Activated CD4-positive, alpha-beta memory T cell treated with anti-CD3 and anti-CD28 coated beads, Interleukin-2, amount 10 ng/mL, durations not matched to agents 7 days and 5 days (primary cell): Measurements from ENCODE around the gene R3HDML. TPM values are rescaled to one million over a fixed set of nuclear protein-coding genes. Genes with fewer than 3 reads are reported as not detected.
A peak's percentile ranks its signal among the peaks of the same experiment; 100 is the strongest.

Experiments used
- CTCF ChIA-PET: fragments of 350-600 bp; sonication (Branson Sonifier 250); formaldehyde crosslinking; loops from one replicate; lab custom pipeline; 2021; ENCODE audit warnings: antibody characterized with exemption, inconsistent platforms; lab: Charles Lee
- POLR2A ChIA-PET: fragments of 350-600 bp; sonication (Branson Sonifier 250); formaldehyde crosslinking; loops from one replicate; lab custom pipeline; 2021; ENCODE audit warnings: antibody characterized with exemption; lab: Charles Lee
- DNase-seq: peaks from one replicate; pipeline ENCODE4 v3.0.0-alpha.2; 2020
- H3K27ac Mint-ChIP-seq: one replicate; pipeline ENCODE4 v1.8.0; 2021; ENCODE audit warnings: mild to moderate bottlenecking, mixed read lengths
- H3K27me3 Mint-ChIP-seq: one replicate; pipeline ENCODE4 v1.8.0; 2021; ENCODE audit warnings: mixed read lengths
- H3K36me3 Mint-ChIP-seq: one replicate; pipeline ENCODE4 v1.8.0; 2021; ENCODE audit warnings: low read depth, mixed read lengths
- H3K4me1 Mint-ChIP-seq: one replicate; pipeline ENCODE4 v1.8.0; 2021; ENCODE audit warnings: mixed read lengths
- H3K4me3 Mint-ChIP-seq: one replicate; pipeline ENCODE4 v1.8.0; 2021; ENCODE audit warnings: mild to moderate bottlenecking, mixed read lengths
- H3K9me3 Mint-ChIP-seq: one replicate; pipeline ENCODE4 v1.8.0; 2021; ENCODE audit warnings: mixed read lengths
- total RNA-seq, 2 experiments: library from RNA; stranded (reverse); gene quantifications; one replicate each; pipeline ENCODE4 v1.2.3, GENCODE V29; 2021

The R3HDML gene
- total RNA-seq, 2 experiments from 2014 or later = not detected

GRCh38 chr20:44357020-44357419 is 20.2 kb downstream of the R3HDML start:
- no peak for DNase-seq
- H3K9me3 Mint-ChIP-seq = no peaks in the 10 kb centered on the region
- no peaks in the 10 kb centered on the region for H3K36me3 Mint-ChIP-seq
- H3K4me3 Mint-ChIP-seq = no peak overlapping the region
- ChIA-PET CTCF (no interaction called here), POLR2A (no interaction called here)
- no peaks in the 10 kb centered on the region for H3K4me1 Mint-ChIP-seq
- H3K27ac Mint-ChIP-seq = no peak overlapping the region
- H3K27me3 Mint-ChIP-seq = peaks cover 14% of the 10 kb centered on the region

- Mint-ChIP-seq H3K36me3 (no peaks in the 10 kb centered on the region), H3K27me3 (peaks cover 14% of the 10 kb centered on the region), H3K27ac (no peak overlapping the region), H3K4me1 (no peaks in the 10 kb centered on the region), H3K9me3 (no peaks in the 10 kb centered on the region), H3K4me3 (no peak overlapping the region)
- POLR2A ChIA-PET = no interaction called here
- no peak for DNase-seq
- CTCF ChIA-PET = interaction anchor here (0.9 kb wide), 1 partner anchor 140 kb away, joined by 4 read pairs; no protein-coding TSS in a partner anchor
These were observed 20.8 kb downstream of the R3HDML start for GRCh38 chr20:44357555-44358125.

DNA sequence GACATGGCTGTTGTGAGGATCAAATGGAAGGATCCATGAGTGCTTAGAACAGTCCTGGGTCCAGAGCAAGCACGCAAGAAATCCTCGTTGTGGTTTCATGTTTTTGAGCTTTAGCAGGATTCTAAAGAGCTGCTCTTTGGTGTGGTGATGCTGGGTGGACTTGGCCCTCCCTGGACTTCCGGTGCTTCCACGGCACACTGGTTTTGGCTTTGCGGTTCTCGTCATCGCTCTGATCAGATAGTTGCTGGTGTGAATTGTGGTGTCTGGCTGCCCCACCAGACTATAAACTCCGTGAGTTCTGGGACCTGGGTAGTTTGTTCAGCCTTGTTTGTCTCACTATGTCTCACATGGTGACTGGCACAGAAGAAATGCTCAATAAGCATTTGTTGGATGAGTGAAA is 21.9 kb downstream of the R3HDML start:
- ChIA-PET POLR2A (no interaction called here), CTCF (interaction anchor here (0.9 kb wide), 1 partner anchor 142 kb away, joined by 4 read pairs; no protein-coding TSS in a partner anchor)
- H3K4me3 Mint-ChIP-seq = no peak overlapping the region
- no peaks in the 10 kb centered on the region for H3K9me3 Mint-ChIP-seq
- DNase-seq = no peak
- H3K36me3 Mint-ChIP-seq = no peaks in the 10 kb centered on the region
- no peak overlapping the region for H3K27ac Mint-ChIP-seq
- H3K27me3 Mint-ChIP-seq = peaks cover 14% of the 10 kb centered on the region
- no peaks in the 10 kb centered on the region for H3K4me1 Mint-ChIP-seq

GRCh38 chr20:44360221-44360620 is 23.4 kb downstream of the R3HDML start:
- H3K4me3 Mint-ChIP-seq = no peak overlapping the region
- no peaks in the 10 kb centered on the region for H3K9me3 Mint-ChIP-seq
- POLR2A ChIA-PET = no interaction called here
- H3K36me3 Mint-ChIP-seq = no peaks in the 10 kb centered on the region
- no peaks in the 10 kb centered on the region for H3K4me1 Mint-ChIP-seq
- CTCF ChIA-PET = no interaction called here
- H3K27me3 Mint-ChIP-seq = peaks cover 14% of the 10 kb centered on the region
- no peak for DNase-seq
- H3K27ac Mint-ChIP-seq = no peak overlapping the region

GRCh38 chr20:44361021-44361420 is 24.2 kb downstream of the R3HDML start:
- H3K4me3 Mint-ChIP-seq = no peak overlapping the region

GRCh38 chr20:44362466-44362940 is 25.7 kb downstream of the R3HDML start:
- DNase-seq = no peak
- no peak overlapping the region for H3K4me3 Mint-ChIP-seq
- no peaks in the 10 kb centered on the region for H3K4me1 Mint-ChIP-seq
- ChIA-PET POLR2A (no interaction called here), CTCF (no interaction called here)
- H3K27me3 Mint-ChIP-seq = peaks cover 11% of the 10 kb centered on the region
- H3K9me3 Mint-ChIP-seq = no peaks in the 10 kb centered on the region
- H3K36me3 Mint-ChIP-seq = no peaks in the 10 kb centered on the region
- H3K27ac Mint-ChIP-seq = no peak overlapping the region

More at GRCh38 chr20:44361021-44361420, 24.2 kb downstream of the R3HDML start:
- Mint-ChIP-seq H3K27me3 (peaks cover 14% of the 10 kb centered on the region), H3K36me3 (no peaks in the 10 kb centered on the region), H3K4me1 (no peaks in the 10 kb centered on the region), H3K27ac (no peak overlapping the region), H3K9me3 (no peaks in the 10 kb centered on the region)
- DNase-seq = no peak
- CTCF ChIA-PET = no interaction called here
- POLR2A ChIA-PET = no interaction called here

DNA sequence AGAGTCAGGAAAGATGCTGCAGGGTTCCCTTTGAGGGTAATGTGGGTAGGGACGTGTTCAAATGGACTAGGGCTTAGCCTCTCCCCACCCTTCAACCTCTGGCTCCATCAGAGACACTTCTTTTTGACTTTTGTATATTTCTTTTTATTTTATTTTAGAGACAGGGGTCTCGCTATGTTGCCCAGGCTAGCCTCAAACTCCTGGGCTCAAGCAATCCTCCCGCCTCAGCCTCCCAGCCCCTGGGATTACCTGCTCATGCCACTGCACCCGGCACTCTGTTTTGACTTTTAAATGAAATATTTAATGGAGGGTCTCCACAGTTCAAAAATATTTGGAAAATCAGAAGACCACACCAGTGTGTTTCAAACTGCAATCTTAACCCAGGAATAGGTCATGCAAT is 27.2 kb downstream of the R3HDML start:
- CTCF ChIA-PET = no interaction called here
- Mint-ChIP-seq H3K27me3 (peaks cover 8% of the 10 kb centered on the region), H3K9me3 (no peaks in the 10 kb centered on the region), H3K4me1 (no peaks in the 10 kb centered on the region), H3K36me3 (no peaks in the 10 kb centered on the region), H3K4me3 (no peak overlapping the region), H3K27ac (no peak overlapping the region)
- no peak for DNase-seq
- POLR2A ChIA-PET = no interaction called here

DNA sequence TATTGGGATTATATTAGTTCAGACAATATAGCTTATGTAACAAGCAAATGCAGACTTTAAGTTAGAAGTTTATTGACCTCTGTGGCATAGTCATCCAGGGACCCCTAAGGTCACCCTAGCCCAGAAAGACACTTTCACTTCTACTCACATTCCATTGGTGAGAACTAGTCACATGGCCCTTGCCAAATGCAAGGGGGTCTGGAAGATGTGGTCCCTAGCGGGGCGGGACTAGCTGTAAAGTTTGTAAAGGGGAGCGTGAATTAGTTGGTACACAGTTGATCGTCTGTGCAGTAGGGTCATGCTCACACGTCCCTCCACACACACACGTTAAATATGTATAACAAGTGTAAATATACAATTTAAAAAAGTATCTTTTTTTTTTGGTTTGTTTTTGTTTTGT is 27.9 kb downstream of the R3HDML start:
- POLR2A ChIA-PET = no interaction called here
- peaks cover 8% of the 10 kb centered on the region for H3K27me3 Mint-ChIP-seq
- no peak overlapping the region for H3K27ac Mint-ChIP-seq
- H3K4me1 Mint-ChIP-seq = no peaks in the 10 kb centered on the region
- no peaks in the 10 kb centered on the region for H3K36me3 Mint-ChIP-seq
- CTCF ChIA-PET = interaction anchor here (0.7 kb wide), 1 partner anchor 18 kb away, joined by 4 read pairs; no protein-coding TSS in a partner anchor
- no peak for DNase-seq
- no peak overlapping the region for H3K4me3 Mint-ChIP-seq
- no peaks in the 10 kb centered on the region for H3K9me3 Mint-ChIP-seq

DNA sequence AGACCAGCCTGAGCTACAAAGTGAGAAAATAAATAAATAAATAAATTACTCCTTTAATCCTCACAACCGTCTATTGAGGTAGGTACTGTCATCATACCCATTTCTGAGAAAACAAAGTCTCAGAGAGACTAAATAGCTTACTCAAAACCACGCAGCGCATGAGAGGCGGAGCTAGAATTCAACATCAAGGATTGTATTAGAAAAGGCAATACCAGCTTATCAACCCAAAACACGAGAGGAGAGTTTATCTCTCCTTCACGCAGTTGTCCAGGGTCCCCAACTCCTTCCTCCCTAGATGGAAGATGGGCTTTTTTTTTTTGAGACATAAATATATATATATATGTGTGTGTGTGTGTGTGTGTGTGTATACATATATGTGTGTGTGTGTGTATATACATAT is 30.9 kb downstream of the R3HDML start:
- H3K4me1 Mint-ChIP-seq = no peaks in the 10 kb centered on the region
- POLR2A ChIA-PET = no interaction called here
- H3K27me3 Mint-ChIP-seq = no peaks in the 10 kb centered on the region
- DNase-seq = no peak
- H3K9me3 Mint-ChIP-seq = no peaks in the 10 kb centered on the region
- CTCF ChIA-PET = interaction anchor here (1.4 kb wide), 1 partner anchor 16 kb away, joined by 4 read pairs; no protein-coding TSS in a partner anchor
- H3K36me3 Mint-ChIP-seq = no peaks in the 10 kb centered on the region
- no peak overlapping the region for H3K27ac Mint-ChIP-seq
- H3K4me3 Mint-ChIP-seq = no peak overlapping the region

- no peak overlapping the region for H3K27ac Mint-ChIP-seq
- H3K4me3 Mint-ChIP-seq = no peak overlapping the region
- POLR2A ChIA-PET = no interaction called here
- CTCF ChIA-PET = interaction anchor here (1.5 kb wide), 1 partner anchor 14 kb away, joined by 5 read pairs; no protein-coding TSS in a partner anchor
- no peaks in the 10 kb centered on the region for H3K9me3 Mint-ChIP-seq
- H3K4me1 Mint-ChIP-seq = no peaks in the 10 kb centered on the region
- no peaks in the 10 kb centered on the region for H3K36me3 Mint-ChIP-seq
- no peak for DNase-seq
- H3K27me3 Mint-ChIP-seq = peaks cover 6% of the 10 kb centered on the region
These were observed 33.9 kb downstream of the R3HDML start for GRCh38 chr20:44370639-44371218.

- Mint-ChIP-seq H3K4me3 (no peak overlapping the region), H3K4me1 (no peaks in the 10 kb centered on the region), H3K36me3 (no peaks in the 10 kb centered on the region), H3K27ac (no peak overlapping the region), H3K27me3 (peaks cover 16% of the 10 kb centered on the region), H3K9me3 (no peaks in the 10 kb centered on the region)
- no peak for DNase-seq
- ChIA-PET CTCF (interaction anchor here (0.6 to 7.7 kb wide), 5 partner anchors 18 to 229 kb away, joined by 3 to 92 read pairs (median 3); partner anchors contain the start of gene FITM2), POLR2A (no interaction called here)
These were observed 45.8 kb downstream of the R3HDML start for GRCh38 chr20:44382641-44383040.

DNA sequence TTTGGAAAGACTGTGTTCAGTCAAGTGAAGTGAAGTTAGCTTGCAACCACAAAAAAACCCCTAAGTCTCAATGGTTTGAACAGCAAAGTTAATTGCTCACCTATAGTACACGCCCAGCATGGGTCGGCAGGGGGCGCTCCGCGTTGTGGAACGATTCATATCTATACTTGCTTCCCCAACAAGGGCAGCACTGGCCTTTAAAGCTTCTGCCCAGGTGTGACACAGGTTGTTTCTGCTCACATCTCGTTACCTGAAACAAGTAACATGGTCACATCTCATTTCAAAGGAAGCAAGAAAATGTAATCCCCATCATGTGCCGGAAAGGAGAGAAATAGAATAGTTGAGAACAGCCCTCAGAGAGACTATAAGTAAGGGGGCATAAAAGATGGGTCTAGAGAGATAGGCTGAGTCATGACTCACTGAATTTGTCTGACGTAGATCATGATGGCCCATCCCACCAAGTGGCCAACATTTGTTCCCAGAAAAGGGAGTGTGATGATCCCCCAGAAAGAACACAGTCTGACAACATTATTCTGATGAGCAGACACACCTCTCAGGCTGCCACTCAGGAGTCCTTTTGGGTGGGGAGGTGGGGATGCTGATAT is 47.7 kb downstream of the R3HDML start:
- H3K27me3 Mint-ChIP-seq = peaks cover 18% of the 10 kb centered on the region
- ChIA-PET CTCF (interaction anchor here (0.5 to 7.7 kb wide), 26 partner anchors 10 to 301 kb away, joined by 3 to 92 read pairs (median 4); partner anchors contain the start of gene FITM2), POLR2A (interaction anchor here (0.8 to 1.7 kb wide), 2 partner anchors 167 kb away, joined by 3 to 5 read pairs; no protein-coding TSS in a partner anchor)
- no peak overlapping the region for H3K27ac Mint-ChIP-seq
- no peaks in the 10 kb centered on the region for H3K9me3 Mint-ChIP-seq
- peak; percentile 84 for DNase-seq
- H3K4me1 Mint-ChIP-seq = peaks cover 5% of the 10 kb centered on the region
- H3K36me3 Mint-ChIP-seq = no peaks in the 10 kb centered on the region
- H3K4me3 Mint-ChIP-seq = no peak overlapping the region

DNA sequence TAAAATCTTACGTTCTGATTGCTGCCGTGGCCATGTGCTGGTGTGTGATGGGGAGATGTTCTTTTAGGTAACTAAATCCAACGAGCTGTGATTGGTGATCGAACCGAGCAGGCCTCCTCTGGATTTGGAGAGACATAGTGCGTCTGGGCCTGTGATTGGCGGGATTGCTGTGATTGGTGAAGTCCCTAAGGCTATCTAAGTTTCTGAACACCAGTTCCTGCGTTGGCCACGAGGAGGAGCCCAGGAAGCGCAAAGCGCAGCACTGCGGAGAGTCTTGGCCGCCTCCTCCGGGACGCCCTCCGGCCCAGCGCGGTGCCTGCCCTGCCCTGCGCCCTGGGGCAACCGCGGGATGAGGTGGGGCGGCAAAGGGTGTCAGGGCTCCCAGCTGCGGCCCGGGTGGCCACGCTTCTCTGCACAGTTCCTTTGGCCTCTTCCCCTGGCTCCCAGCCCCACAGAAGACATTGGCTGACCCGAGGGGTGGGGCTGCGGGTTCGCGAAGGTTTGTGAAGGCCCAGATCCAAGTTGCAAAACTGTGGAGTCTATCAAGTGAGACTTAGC is 51.7 kb downstream of the R3HDML start:
- DNase-seq = peak; percentile 74
- H3K4me1 Mint-ChIP-seq = peaks cover 5% of the 10 kb centered on the region
- ChIA-PET CTCF (interaction anchor here (0.7 to 2.1 kb wide), 4 partner anchors 73 to 222 kb away, joined by 3 to 6 read pairs (median 4); no protein-coding TSS in a partner anchor), POLR2A (no interaction called here)
- H3K9me3 Mint-ChIP-seq = no peaks in the 10 kb centered on the region
- H3K4me3 Mint-ChIP-seq = no peak overlapping the region
- H3K36me3 Mint-ChIP-seq = no peaks in the 10 kb centered on the region
- no peak overlapping the region for H3K27ac Mint-ChIP-seq
- peaks cover 9% of the 10 kb centered on the region for H3K27me3 Mint-ChIP-seq
